Astrocyte (in vitro differentiated cells and primary cell): ENCODE measurements around the gene GRM7. TPM values are rescaled to one million over a fixed set of nuclear protein-coding genes. Genes with fewer than 3 reads are reported as not detected.
A peak's percentile ranks its signal among the peaks of the same experiment; 100 is the strongest.

Source experiments
- DNase-seq: peaks from one replicate; pipeline ENCODE4 v3.0.0-alpha.2; 2010; ENCODE audit warnings: low read depth
- FAIRE-seq: peaks from 2 replicates; lab custom pipeline; 2011; peaks lifted over from hg19 to GRCh38; lab: Jason Lieb, UNC
- H2AFZ ChIP-seq: 2 replicates; pipeline ENCODE4 v1.6.0; 2012; ENCODE audit warnings: low read depth, low read length, inconsistent platforms
- H3K27ac ChIP-seq: 2 replicates; pipeline ENCODE4 v1.5.1; 2011; ENCODE audit warnings: low read depth, low read length, inconsistent platforms
- H3K27me3 ChIP-seq: 2 replicates; pipeline ENCODE4 v1.6.0; 2011; ENCODE audit warnings: low read length, inconsistent platforms; ENCODE audit not compliant: insufficient read depth
- H3K36me3 ChIP-seq: 2 replicates; pipeline ENCODE4 v1.5.1; 2011; ENCODE audit warnings: low read length, inconsistent platforms; ENCODE audit not compliant: insufficient read depth
- H3K4me1 ChIP-seq: 2 replicates; pipeline ENCODE4 v1.5.1; 2011; ENCODE audit warnings: low read length, inconsistent platforms; ENCODE audit not compliant: insufficient read depth
- H3K4me2 ChIP-seq: 2 replicates; pipeline ENCODE4 v1.6.0; 2012; ENCODE audit warnings: low read length, inconsistent platforms
- H3K4me3 ChIP-seq: 2 replicates; pipeline ENCODE4 v1.5.1; 2011; ENCODE audit warnings: low read depth, mild to moderate bottlenecking, low read length, inconsistent platforms; ENCODE audit not compliant: insufficient read depth
- H3K79me2 ChIP-seq: 2 replicates; pipeline ENCODE4 v1.6.0; 2012; ENCODE audit warnings: mild to moderate bottlenecking, low read length, inconsistent platforms; ENCODE audit not compliant: insufficient read depth
- H3K9ac ChIP-seq: 2 replicates; pipeline ENCODE4 v1.6.0; 2012; ENCODE audit warnings: mild to moderate bottlenecking, low read length, inconsistent platforms
- H3K9me3 ChIP-seq: 2 replicates; pipeline ENCODE4 v1.5.1; 2012; ENCODE audit warnings: low read depth, mild to moderate bottlenecking, low read length, inconsistent platforms; ENCODE audit not compliant: insufficient read depth
- H4K20me1 ChIP-seq: 2 replicates; pipeline ENCODE4 v1.6.0; 2012; ENCODE audit warnings: low read length, inconsistent platforms; ENCODE audit not compliant: insufficient read depth
- H3K27ac Mint-ChIP-seq: one replicate; pipeline ENCODE4 v1.8.0; 2021; ENCODE audit warnings: mild to moderate bottlenecking, mixed read lengths; ENCODE audit not compliant: unreplicated experiment
- H3K27me3 Mint-ChIP-seq: one replicate; pipeline ENCODE4 v1.8.0; 2021; ENCODE audit warnings: low read depth, mixed read lengths; ENCODE audit not compliant: unreplicated experiment
- H3K36me3 Mint-ChIP-seq: one replicate; pipeline ENCODE4 v1.8.0; 2021; ENCODE audit warnings: low read depth, mixed read lengths; ENCODE audit not compliant: unreplicated experiment
- H3K4me1 Mint-ChIP-seq: one replicate; pipeline ENCODE4 v1.8.0; 2021; ENCODE audit warnings: low read depth, mixed read lengths; ENCODE audit not compliant: unreplicated experiment
- H3K4me3 Mint-ChIP-seq: one replicate; pipeline ENCODE4 v1.8.0; 2021; ENCODE audit warnings: mild to moderate bottlenecking, moderate library complexity, mixed read lengths; ENCODE audit not compliant: unreplicated experiment
- H3K9me3 Mint-ChIP-seq: one replicate; pipeline ENCODE4 v1.8.0; 2021; ENCODE audit warnings: mild to moderate bottlenecking, mixed read lengths; ENCODE audit not compliant: unreplicated experiment
- EZH2 ChIP-seq: IDR thresholded peaks from 2 replicates; pipeline ENCODE4 v1.6.1; 2012; ENCODE audit warnings: mild to moderate bottlenecking, low read length, inconsistent platforms; ENCODE audit not compliant: insufficient read depth
- total RNA-seq: library from RNA; stranded (reverse); gene quantifications from 2 replicates; pipeline ENCODE4 v1.2.1, GENCODE V29; 2021
- TF ChIP-seq, protein P1 (sequence below): IDR thresholded peaks from 2 replicates; pipeline ENCODE4 v1.5.1; 2011; ENCODE audit warnings: low read depth, mild to moderate bottlenecking, inconsistent platforms, low read length, moderate library complexity; ENCODE audit not compliant: insufficient read depth

The GRM7 gene
- total RNA-seq, 1 donor from 2014 or later, result not detected

DNA sequence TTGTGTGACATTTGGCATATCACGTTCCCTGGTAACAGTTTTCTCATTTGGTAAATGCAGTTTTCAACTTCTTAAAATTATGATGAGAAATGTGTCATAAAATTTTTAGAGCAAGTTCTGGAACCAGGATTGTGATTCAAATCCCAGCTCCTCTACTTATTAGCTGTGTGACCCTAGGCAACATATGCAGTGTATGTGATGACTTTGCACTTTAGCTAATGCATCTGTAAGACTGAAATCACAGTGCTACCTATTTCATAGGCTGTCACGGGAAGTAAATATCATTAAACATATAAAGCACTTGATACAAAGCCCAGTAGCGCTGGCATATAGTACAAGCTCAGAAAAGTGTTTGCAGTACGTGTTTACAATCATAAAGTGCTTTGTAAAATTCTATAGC is 419.4 kb downstream of the GRM7 start:
- no peak overlapping the region for H3K4me3 Mint-ChIP-seq
- H2AFZ ChIP-seq, result no peak overlapping the region
- no peak for TF ChIP-seq EZH2
- TF ChIP-seq, protein P1, sequence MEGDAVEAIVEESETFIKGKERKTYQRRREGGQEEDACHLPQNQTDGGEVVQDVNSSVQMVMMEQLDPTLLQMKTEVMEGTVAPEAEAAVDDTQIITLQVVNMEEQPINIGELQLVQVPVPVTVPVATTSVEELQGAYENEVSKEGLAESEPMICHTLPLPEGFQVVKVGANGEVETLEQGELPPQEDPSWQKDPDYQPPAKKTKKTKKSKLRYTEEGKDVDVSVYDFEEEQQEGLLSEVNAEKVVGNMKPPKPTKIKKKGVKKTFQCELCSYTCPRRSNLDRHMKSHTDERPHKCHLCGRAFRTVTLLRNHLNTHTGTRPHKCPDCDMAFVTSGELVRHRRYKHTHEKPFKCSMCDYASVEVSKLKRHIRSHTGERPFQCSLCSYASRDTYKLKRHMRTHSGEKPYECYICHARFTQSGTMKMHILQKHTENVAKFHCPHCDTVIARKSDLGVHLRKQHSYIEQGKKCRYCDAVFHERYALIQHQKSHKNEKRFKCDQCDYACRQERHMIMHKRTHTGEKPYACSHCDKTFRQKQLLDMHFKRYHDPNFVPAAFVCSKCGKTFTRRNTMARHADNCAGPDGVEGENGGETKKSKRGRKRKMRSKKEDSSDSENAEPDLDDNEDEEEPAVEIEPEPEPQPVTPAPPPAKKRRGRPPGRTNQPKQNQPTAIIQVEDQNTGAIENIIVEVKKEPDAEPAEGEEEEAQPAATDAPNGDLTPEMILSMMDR, result no peak
- no peak overlapping the region for H3K4me3 ChIP-seq
- DNase-seq, result no peak
- H3K4me2 ChIP-seq, result no peak overlapping the region
- no peak overlapping the region for H3K27ac Mint-ChIP-seq
- H3K9me3 Mint-ChIP-seq, result peaks cover 4% of the 10 kb centered on the region
- H3K27me3 Mint-ChIP-seq, result no peaks in the 10 kb centered on the region
- H3K27ac ChIP-seq, result no peak overlapping the region
- no peak overlapping the region for H3K9ac ChIP-seq
- no peaks in the 10 kb centered on the region for H3K4me1 ChIP-seq
- H4K20me1 ChIP-seq, result no peaks in the 10 kb centered on the region
- H3K27me3 ChIP-seq, result no peaks in the 10 kb centered on the region
- H3K9me3 ChIP-seq, result no peaks in the 10 kb centered on the region
- peaks cover 3% of the 10 kb centered on the region for H3K4me1 Mint-ChIP-seq
- H3K36me3 ChIP-seq, result no peaks in the 10 kb centered on the region
- no peaks in the 10 kb centered on the region for H3K79me2 ChIP-seq
- FAIRE-seq, result no peak
- no peaks in the 10 kb centered on the region for H3K36me3 Mint-ChIP-seq

DNA sequence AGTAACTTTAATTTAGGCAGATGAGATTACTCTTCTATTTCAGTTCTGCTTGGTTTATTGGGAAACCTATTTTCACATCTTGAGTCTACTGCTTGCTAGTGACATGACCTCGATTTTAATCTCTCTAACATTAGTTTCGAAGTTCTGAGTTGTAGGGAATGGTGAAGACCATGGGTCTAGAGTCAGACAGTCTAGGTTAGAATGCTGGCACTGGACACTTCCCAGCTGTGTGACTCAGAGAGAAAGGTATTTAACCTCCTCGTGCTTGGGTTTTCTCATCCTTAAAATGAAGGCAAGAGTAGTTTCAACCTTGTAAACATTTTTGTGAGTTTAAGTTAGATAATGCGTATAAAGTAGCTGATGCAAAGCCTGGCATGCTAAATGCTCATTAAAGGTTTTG is 422.1 kb downstream of the GRM7 start:
- Histone ChIP-seq H3K27ac (no peak overlapping the region), H3K9me3 (no peaks in the 10 kb centered on the region), H4K20me1 (no peaks in the 10 kb centered on the region), H3K4me3 (no peak overlapping the region), H3K4me1 (no peaks in the 10 kb centered on the region), H3K36me3 (no peaks in the 10 kb centered on the region), H2AFZ (no peak overlapping the region), H3K27me3 (no peaks in the 10 kb centered on the region), H3K4me2 (no peak overlapping the region), H3K9ac (no peak overlapping the region), H3K79me2 (no peaks in the 10 kb centered on the region)
- H3K27ac Mint-ChIP-seq, result no peak overlapping the region
- H3K36me3 Mint-ChIP-seq, result no peaks in the 10 kb centered on the region
- DNase-seq, result peak; percentile 50
- peaks cover 4% of the 10 kb centered on the region for H3K4me1 Mint-ChIP-seq
- FAIRE-seq, result no peak
- H3K27me3 Mint-ChIP-seq, result no peaks in the 10 kb centered on the region
- no peak for TF ChIP-seq EZH2
- TF ChIP-seq, protein P1, result no peak
- H3K4me3 Mint-ChIP-seq, result no peak overlapping the region
- H3K9me3 Mint-ChIP-seq, result peaks cover 4% of the 10 kb centered on the region

DNA sequence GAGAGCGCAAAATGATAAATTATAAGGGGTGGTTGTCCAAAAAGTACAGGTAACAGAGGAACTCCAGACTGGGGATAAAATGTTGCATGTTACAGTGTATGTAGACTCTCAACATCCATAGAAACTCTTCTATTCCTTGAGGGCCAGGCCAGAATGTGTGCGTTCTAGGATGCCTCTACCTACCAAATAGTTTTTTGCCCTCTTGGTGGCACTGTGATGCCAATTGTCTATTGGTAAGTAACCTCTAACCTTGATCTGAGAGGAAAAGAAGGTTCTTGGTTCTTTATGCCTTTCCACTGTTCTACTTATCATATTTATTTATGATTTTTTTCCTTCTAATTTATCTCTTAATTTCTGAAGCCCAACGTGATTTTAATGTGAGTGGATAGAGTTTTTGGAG is 424.6 kb downstream of the GRM7 start:
- Mint-ChIP-seq H3K4me1 (peaks cover 4% of the 10 kb centered on the region), H3K36me3 (no peaks in the 10 kb centered on the region), H3K27me3 (no peaks in the 10 kb centered on the region), H3K4me3 (no peak overlapping the region), H3K9me3 (peaks cover 4% of the 10 kb centered on the region), H3K27ac (no peak overlapping the region)
- Histone ChIP-seq H3K36me3 (no peaks in the 10 kb centered on the region), H2AFZ (no peak overlapping the region), H3K4me1 (no peaks in the 10 kb centered on the region), H3K79me2 (no peaks in the 10 kb centered on the region), H3K4me3 (no peak overlapping the region), H3K9ac (no peak overlapping the region), H3K27ac (no peak overlapping the region), H3K27me3 (no peaks in the 10 kb centered on the region), H3K4me2 (no peak overlapping the region), H4K20me1 (no peaks in the 10 kb centered on the region), H3K9me3 (no peaks in the 10 kb centered on the region)
- no peak for FAIRE-seq
- DNase-seq, result no peak
- no peak for TF ChIP-seq EZH2
- TF ChIP-seq, protein P1, result no peak
